Cardiac fibroblast (primary cell): ENCODE measurements around the gene OR7A5.
"Not testable (repeated sequence)": the region's sequence is repeated elsewhere in the genome, so short reads cannot be mapped to it uniquely, and the experiment has no call there.

Source experiments
- DNase-seq, 2 donors: peaks; one replicate each; pipeline versions ENCODE4 v3.0.0 to v3.0.0-alpha.2; 2010; ENCODE audit warnings: low read depth in 2 of 2
- H3K4me3 ChIP-seq, 2 donors: replicated peaks in 1 of 2; 1 replicate in 1 of 2; 2 replicates in 1 of 2; pipeline ENCODE4 v1.5.1; 2011; ENCODE audit warnings: low read depth in 2 of 2, low read length in 2 of 2, mild to moderate bottlenecking in 2 of 2, moderate library complexity in 1 of 2
- TF ChIP-seq, protein P1 (sequence below): IDR thresholded peaks from one replicate; pipeline ENCODE4 v1.5.1; 2011; ENCODE audit warnings: low read depth, mild to moderate bottlenecking, low read length, inconsistent platforms

OR7A5 gene

DNA sequence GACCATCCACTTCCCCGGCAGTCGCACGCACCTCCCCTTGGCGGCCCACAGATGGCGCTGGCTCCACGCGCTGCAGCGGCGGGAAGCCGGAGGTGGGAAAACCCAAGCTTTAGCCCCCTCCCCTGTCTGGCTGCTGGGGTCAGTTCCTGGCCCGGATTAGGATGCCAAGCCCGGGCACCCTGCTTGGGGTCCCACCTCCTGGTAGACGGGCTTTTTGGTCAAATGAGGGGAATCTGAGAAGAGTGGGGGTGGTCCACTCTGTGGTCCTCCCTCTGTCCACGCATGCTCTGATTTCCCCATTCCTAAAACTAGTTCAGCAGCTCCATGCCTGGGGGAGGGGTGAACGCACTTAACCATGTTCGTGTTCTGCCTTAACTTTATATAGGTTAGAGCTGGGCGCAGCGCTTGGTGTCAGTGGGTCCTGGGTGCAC is 48.5 kb downstream of the OR7A5 start:
- peak in 1 of 2 donors; percentile 26 for DNase-seq
- no peak overlapping the region for H3K4me3 ChIP-seq
- TF ChIP-seq, protein P1, sequence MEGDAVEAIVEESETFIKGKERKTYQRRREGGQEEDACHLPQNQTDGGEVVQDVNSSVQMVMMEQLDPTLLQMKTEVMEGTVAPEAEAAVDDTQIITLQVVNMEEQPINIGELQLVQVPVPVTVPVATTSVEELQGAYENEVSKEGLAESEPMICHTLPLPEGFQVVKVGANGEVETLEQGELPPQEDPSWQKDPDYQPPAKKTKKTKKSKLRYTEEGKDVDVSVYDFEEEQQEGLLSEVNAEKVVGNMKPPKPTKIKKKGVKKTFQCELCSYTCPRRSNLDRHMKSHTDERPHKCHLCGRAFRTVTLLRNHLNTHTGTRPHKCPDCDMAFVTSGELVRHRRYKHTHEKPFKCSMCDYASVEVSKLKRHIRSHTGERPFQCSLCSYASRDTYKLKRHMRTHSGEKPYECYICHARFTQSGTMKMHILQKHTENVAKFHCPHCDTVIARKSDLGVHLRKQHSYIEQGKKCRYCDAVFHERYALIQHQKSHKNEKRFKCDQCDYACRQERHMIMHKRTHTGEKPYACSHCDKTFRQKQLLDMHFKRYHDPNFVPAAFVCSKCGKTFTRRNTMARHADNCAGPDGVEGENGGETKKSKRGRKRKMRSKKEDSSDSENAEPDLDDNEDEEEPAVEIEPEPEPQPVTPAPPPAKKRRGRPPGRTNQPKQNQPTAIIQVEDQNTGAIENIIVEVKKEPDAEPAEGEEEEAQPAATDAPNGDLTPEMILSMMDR, result peak; percentile 71

DNA sequence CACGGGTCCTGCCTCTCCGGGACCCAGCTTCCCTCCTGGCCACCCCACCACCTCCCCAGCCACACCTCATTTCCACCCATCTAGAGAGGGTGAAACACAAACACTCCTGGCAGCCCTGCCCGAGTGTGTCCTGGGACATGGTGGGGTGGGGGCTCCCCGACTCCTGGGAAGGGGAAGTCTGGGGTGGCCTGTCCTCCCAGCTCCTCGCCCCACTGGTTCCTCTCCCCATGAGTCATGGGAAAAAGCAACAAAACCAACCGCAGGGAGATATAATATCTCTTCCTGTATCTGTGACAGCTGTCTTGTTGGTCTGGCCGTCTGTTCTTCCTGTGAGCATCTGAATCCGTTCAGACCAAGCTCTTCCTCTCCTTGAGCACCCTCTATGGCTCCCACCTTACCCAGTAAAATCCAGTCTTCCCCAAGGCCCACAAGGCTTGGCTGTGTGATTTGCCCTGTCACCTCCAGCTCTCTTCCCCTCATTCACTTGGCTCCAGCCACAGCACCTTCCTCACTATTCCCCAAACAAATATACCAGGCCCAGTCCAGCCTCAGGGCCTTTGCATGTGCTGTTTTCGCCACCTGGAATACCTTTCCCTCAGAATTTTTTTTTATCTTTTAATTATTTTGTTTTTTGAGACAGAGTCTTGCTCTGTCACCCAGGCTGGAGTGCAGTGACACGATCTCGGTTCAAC is 49.7 kb downstream of the OR7A5 start:
- peak; percentile 60 to 65 for DNase-seq
- not testable (repeated sequence) for H3K4me3 ChIP-seq

- peak; percentile 70 to 85 for DNase-seq
- not testable (repeated sequence) for H3K4me3 ChIP-seq
Observed at GRCh38 chr19:14784730-14785101, 50.3 kb downstream of the OR7A5 start.

GRCh38 chr19:14783410-14783998 is 51.5 kb downstream of the OR7A5 start:
- not testable (repeated sequence) for H3K4me3 ChIP-seq, DNase-seq

GRCh38 chr19:14782626-14783409 is 52.2 kb downstream of the OR7A5 start:
- TF ChIP-seq, protein P1, result no peak
- no peak overlapping the region for H3K4me3 ChIP-seq
- DNase-seq, result no peak

- H3K4me3 ChIP-seq, DNase-seq: not testable (repeated sequence)
Observed at GRCh38 chr19:14781713-14782536, 53.1 kb downstream of the OR7A5 start.

DNA sequence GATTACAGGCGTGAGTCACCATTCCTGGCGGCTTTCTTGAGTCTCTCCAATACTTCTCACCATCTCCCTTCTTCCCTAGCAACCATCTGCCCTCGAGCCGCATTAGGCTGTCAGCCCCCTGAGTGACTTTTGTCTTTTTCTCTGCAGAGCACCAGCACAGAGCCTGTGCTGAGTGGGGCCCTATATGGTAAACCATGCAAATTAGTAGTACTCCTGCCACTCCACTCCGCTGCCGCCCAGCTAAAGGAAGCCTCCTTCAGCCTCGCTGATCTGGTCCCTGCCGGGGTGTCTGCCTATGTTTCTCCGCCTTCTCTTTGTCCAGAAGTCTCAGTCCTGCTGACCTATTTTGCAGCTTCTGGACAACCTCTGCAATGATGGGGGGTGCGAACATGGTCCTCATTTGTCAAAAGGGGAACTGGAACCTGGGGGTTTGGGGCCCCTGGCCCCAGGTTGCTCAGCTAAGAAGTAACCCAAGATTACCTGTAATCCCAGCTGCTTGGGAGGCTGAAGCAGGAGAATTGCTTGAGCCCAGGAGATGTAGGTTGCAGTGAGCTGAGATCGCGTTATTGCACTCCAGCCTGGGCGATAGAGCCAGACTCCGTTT is 54.3 kb downstream of the OR7A5 start:
- H3K4me3 ChIP-seq, DNase-seq: not testable (repeated sequence)

DNA sequence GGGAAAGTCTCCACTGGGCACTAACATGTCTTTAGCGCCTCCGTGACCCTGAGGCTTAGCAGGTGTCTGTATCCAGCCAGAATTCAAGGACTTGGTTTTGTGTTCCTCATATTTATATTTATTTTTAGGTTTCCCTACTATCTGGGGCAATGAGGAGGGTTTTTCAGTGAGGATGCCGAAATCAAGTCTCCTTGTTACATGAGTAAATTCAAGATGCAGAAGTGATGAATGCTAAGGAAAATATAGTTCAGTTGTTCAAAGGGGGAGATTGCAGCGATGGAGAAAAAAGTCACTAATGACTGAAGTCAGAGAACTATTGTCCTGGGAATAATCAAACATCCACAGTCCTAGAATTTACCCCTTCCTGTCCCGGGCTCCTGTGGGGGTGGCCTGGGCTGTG is 55.8 kb downstream of the OR7A5 start:
- DNase-seq, result no peak
- TF ChIP-seq, protein P1, result no peak
- H3K4me3 ChIP-seq, result no peak overlapping the region

DNA sequence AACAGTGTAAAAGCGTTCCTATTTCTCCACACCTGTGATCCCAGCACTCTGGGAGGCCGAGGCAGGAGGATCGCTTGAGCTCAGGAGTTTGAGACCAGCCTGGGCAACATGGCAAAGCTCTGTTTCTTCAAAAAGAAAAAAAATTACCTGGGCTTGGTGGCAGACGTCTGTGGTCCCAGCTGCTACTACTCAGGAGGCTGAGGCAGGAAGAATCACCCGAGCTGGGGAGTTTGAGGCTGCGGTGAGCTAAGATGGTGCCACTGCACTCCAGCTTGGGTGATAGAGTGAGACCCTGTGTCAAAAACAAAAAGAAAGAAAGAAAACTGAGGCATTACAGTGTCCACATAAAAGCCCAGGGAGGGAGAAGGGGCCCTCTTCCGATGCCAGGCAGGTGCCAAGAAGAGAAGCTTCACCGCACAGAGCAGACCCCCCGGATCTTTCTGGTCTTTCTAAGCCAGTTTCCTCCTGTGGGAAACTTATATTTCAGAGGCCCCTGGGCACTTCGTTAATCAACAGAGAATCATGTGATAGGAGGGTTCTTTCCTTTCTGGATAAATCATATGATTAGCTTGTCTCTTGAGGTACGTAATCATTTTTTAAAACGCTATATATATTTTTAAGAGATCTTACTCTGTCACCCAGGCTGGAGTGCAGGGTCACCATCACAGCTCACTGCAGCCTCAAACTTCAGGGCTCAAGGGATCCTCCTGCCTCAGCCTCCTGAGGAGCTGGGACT is 56.7 kb downstream of the OR7A5 start, which contains the start of gene ADGRE2:
TSS of gene ADGRE2 (minus strand) at position 451 of the 736 bp plus-strand sequence. CDS start 1,804 bp downstream, outside the sequence.
- H3K4me3 ChIP-seq, DNase-seq: not testable (repeated sequence)

GRCh38 chr19:14777645-14778044 is 57.3 kb downstream of the OR7A5 start:
- not testable (repeated sequence) for H3K4me3 ChIP-seq, DNase-seq
